Endodermal cell (in vitro differentiated cells): ENCODE results near the gene RXFP4. TPM values are rescaled to one million over a fixed set of nuclear protein-coding genes. Genes with fewer than 3 reads are reported as not detected.

Source experiments
- DNase-seq: peaks from one replicate; pipeline ENCODE4 v3.0.0-alpha.2; 2017
- H3K27ac ChIP-seq: 2 replicates; pipeline ENCODE4 v1.5.1; 2013; ENCODE audit warnings: mild to moderate bottlenecking, low read depth, low read length, moderate library complexity
- H3K27me3 ChIP-seq: 2 replicates; pipeline ENCODE4 v1.6.1; 2013; ENCODE audit warnings: mild to moderate bottlenecking, low read length, moderate library complexity; ENCODE audit not compliant: insufficient read depth, control insufficient read depth, poor library complexity, severe bottlenecking
- H3K36me3 ChIP-seq: 2 replicates; pipeline ENCODE4 v1.7.0; 2013; ENCODE audit warnings: mild to moderate bottlenecking, low read length, moderate library complexity; ENCODE audit not compliant: control insufficient read depth, insufficient read depth
- H3K4me1 ChIP-seq: one replicate; pipeline ENCODE4 v1.7.0; 2013; ENCODE audit warnings: low read length; ENCODE audit not compliant: control insufficient read depth, insufficient read depth
- H3K4me3 ChIP-seq: 2 replicates; pipeline ENCODE4 v1.5.1; 2013; ENCODE audit warnings: mild to moderate bottlenecking, low read length, moderate library complexity
- H3K9ac ChIP-seq: 2 replicates; pipeline ENCODE4 v1.6.1; 2013; ENCODE audit warnings: mild to moderate bottlenecking, low read length, moderate library complexity; ENCODE audit not compliant: poor library complexity, severe bottlenecking; ENCODE audit errors: extremely low read depth
- H3K9me3 ChIP-seq: 2 replicates; pipeline ENCODE4 v1.6.1; 2013; ENCODE audit warnings: mild to moderate bottlenecking, low read length, moderate library complexity; ENCODE audit not compliant: control insufficient read depth
- H3K27ac Mint-ChIP-seq: 2 replicates; pipeline ENCODE4 v1.8.0; 2020; ENCODE audit warnings: mixed read lengths
- H3K27me3 Mint-ChIP-seq: 2 replicates; pipeline ENCODE4 v1.8.0; 2021; ENCODE audit warnings: mild to moderate bottlenecking, mixed read lengths; ENCODE audit not compliant: insufficient read depth
- H3K36me3 Mint-ChIP-seq: 2 replicates; pipeline ENCODE4 v1.8.0; 2020; ENCODE audit warnings: low read depth, mixed read lengths
- H3K4me1 Mint-ChIP-seq: 2 replicates; pipeline ENCODE4 v1.8.0; 2020; ENCODE audit warnings: mixed read lengths
- H3K4me3 Mint-ChIP-seq: 2 replicates; pipeline ENCODE4 v1.8.0; 2020; ENCODE audit warnings: mild to moderate bottlenecking, moderate library complexity, mixed read lengths
- H3K9me3 Mint-ChIP-seq: 2 replicates; pipeline ENCODE4 v1.8.0; 2020; ENCODE audit warnings: mild to moderate bottlenecking, mixed read lengths
- WGBS, 2 experiments: methylation state at CpG; one replicate each; pipeline versions ENCODE4 v1.1.5 to v1.1.7; 2013; ENCODE audit warnings: missing lambda C conversion rate in 2 of 2, mixed read lengths in 1 of 2; ENCODE audit not compliant: insufficient coverage in 1 of 2, insufficient read length in 1 of 2; 5-methylcytosine and 5-hydroxymethylcytosine counted together
- total RNA-seq, 2 donors: library from RNA; stranded (reverse); fragmentation: NEBNext Ultra II Directional in 1 of 2; extraction: Animal tissue kit (Norgen Biotek cat#: 25700) in 1 of 2; gene quantifications; 2 replicates in 1 of 2; 3 replicates in 1 of 2; pipeline ENCODE4 v1.2.1, GENCODE V29; 2021
- TF ChIP-seq, protein P1 (sequence below): fragments of 200-600 bp; sonication (generic); conservative IDR thresholded peaks from 2 replicates; pipeline ENCODE4 v1.5.0; 2021; ENCODE audit warnings: antibody characterized with exemption, mild to moderate bottlenecking

Gene RXFP4
- total RNA-seq, 2 donors from 2014 or later = not detected

DNA sequence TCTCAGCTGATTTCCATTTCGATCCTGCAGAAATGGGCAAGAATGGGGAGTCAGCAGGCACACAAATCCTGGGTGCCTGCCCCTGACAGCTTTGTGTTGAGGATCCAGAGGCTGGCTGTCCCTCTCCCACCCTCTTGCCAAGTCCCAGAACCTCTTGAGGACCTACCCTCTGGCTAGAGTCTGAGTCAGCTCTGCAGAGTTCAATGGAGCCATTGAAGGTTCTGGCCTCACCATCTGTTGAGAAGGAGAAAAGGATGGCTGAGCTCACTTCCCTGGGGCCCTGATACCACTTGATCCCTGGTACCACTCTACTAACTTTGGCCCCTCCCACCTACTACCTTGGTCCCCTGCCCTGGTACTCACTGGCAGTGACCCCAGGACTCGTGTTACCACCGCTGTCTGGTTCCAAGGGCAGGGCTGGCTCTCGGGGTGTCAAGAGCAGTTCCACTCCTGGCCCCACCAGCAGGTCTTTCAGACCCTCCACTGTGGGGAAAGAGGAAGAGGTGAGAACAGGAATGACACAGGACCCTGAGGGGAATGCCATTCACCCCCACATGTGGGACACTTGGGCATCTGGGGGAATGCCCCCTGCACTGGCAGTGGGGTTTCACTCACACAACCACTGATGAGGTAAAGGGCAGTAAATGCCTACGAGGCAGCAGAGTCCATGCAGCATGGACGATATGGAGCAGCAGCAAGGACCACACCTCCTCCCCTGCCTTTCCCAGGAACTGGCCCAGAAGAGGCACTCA, 10.5 kb downstream of the RXFP4 start:
- Mint-ChIP-seq H3K4me1 (peaks cover 3% of the 10 kb centered on the region), H3K27ac (peak overlapping the region; percentile 13), H3K36me3 (peaks cover 64% of the 10 kb centered on the region), H3K4me3 (no peak overlapping the region), H3K9me3 (no peaks in the 10 kb centered on the region), H3K27me3 (no peaks in the 10 kb centered on the region)
- H3K9ac ChIP-seq = no peak overlapping the region
- H3K4me3 ChIP-seq = no peak overlapping the region
- TF ChIP-seq, protein P1, sequence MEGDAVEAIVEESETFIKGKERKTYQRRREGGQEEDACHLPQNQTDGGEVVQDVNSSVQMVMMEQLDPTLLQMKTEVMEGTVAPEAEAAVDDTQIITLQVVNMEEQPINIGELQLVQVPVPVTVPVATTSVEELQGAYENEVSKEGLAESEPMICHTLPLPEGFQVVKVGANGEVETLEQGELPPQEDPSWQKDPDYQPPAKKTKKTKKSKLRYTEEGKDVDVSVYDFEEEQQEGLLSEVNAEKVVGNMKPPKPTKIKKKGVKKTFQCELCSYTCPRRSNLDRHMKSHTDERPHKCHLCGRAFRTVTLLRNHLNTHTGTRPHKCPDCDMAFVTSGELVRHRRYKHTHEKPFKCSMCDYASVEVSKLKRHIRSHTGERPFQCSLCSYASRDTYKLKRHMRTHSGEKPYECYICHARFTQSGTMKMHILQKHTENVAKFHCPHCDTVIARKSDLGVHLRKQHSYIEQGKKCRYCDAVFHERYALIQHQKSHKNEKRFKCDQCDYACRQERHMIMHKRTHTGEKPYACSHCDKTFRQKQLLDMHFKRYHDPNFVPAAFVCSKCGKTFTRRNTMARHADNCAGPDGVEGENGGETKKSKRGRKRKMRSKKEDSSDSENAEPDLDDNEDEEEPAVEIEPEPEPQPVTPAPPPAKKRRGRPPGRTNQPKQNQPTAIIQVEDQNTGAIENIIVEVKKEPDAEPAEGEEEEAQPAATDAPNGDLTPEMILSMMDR = no peak
- WGBS, 2 experiments = 93 to 100% methylated on average over 3 to 6 of the region's 6 CpGs
- DNase-seq = no peak
- no peaks in the 10 kb centered on the region for H3K27me3 ChIP-seq
- peaks cover 89% of the 10 kb centered on the region for H3K36me3 ChIP-seq
- no peaks in the 10 kb centered on the region for H3K9me3 ChIP-seq
- H3K27ac ChIP-seq = no peak overlapping the region
- no peaks in the 10 kb centered on the region for H3K4me1 ChIP-seq

DNA sequence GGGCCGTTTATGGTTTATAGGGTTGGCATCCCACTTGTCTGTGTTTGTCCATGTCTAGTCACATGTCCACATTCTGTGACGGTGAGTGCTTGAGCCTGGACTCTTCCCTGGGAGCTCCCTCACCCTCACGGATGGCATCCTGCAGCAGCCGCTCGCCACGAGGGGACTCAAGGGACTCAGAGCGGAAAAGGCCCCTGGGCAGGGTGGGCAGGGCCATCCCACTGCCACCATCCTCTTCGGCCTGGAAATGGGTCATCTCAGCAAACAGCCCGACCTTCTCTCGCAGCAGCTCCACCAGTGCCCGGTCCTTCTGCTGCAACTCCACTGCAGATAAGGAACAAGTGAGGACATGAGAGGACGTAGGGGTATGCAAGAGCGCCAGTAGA, 11.1 kb downstream of the RXFP4 start:
- Mint-ChIP-seq H3K9me3 (no peaks in the 10 kb centered on the region), H3K27ac (no peak overlapping the region), H3K4me3 (no peak overlapping the region), H3K4me1 (no peaks in the 10 kb centered on the region), H3K36me3 (peaks cover 67% of the 10 kb centered on the region), H3K27me3 (no peaks in the 10 kb centered on the region)
- no peak overlapping the region for H3K27ac ChIP-seq
- no peaks in the 10 kb centered on the region for H3K9me3 ChIP-seq
- DNase-seq = no peak
- no peaks in the 10 kb centered on the region for H3K4me1 ChIP-seq
- H3K4me3 ChIP-seq = no peak overlapping the region
- H3K27me3 ChIP-seq = no peaks in the 10 kb centered on the region
- WGBS, 2 experiments = 94 to 96% methylated on average over 7 to 13 of the region's 13 CpGs
- H3K9ac ChIP-seq = no peak overlapping the region
- peaks cover 89% of the 10 kb centered on the region for H3K36me3 ChIP-seq
- TF ChIP-seq, protein P1 = no peak

DNA sequence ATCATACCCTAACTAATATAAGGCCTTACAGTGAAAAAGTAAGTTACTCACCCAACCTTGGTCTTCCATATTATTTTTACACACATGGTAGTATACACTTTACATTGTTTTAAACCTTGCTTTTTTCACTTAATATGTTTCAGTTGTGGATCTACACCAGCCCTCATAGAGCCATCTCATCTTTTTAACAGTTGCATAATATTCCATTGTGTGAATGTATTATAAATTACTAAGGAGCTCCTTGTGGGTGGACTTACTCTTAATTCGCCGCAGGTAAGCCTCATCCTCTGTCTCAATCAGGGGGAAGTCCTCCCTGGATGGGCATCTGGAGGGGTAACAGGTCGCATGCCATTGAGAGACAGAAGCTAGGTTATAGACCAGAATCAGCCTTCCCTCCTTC, 13.2 kb downstream of the RXFP4 start:
- Histone ChIP-seq H3K9ac (no peak overlapping the region), H3K36me3 (peaks cover 94% of the 10 kb centered on the region), H3K4me1 (no peaks in the 10 kb centered on the region), H3K4me3 (no peak overlapping the region), H3K27ac (no peak overlapping the region), H3K9me3 (no peaks in the 10 kb centered on the region), H3K27me3 (no peaks in the 10 kb centered on the region)
- Mint-ChIP-seq H3K27me3 (no peaks in the 10 kb centered on the region), H3K4me3 (no peak overlapping the region), H3K27ac (no peak overlapping the region), H3K9me3 (no peaks in the 10 kb centered on the region), H3K4me1 (no peaks in the 10 kb centered on the region), H3K36me3 (peaks cover 77% of the 10 kb centered on the region)
- TF ChIP-seq, protein P1 = no peak
- DNase-seq = no peak
- WGBS, 2 experiments = 99 to 100% methylated on average over 1 to 3 of the region's 3 CpGs
